Uterus (tissue), 2 donors: ENCODE results near the gene GRIK4.

ENCODE experiments used
- CTCF ChIP-seq, 4 experiments: fragments of 200-600 bp in 2 of 4; fragments of 450-650 bp in 2 of 4; sonication (generic) in 2 of 4; IDR thresholded peaks; one replicate each; pipeline ENCODE4 v1.5.1; 2016 to 2019; ENCODE audit warnings: antibody characterized with exemption in 4 of 4, mild to moderate bottlenecking in 2 of 4, moderate library complexity in 1 of 4
- POLR2A ChIP-seq, 2 donors: fragments of 450-650 bp; IDR thresholded peaks; one replicate each; pipeline ENCODE4 v1.6.1; 2016; ENCODE audit warnings: antibody characterized with exemption in 2 of 2, mild to moderate bottlenecking in 1 of 2, moderate library complexity in 1 of 2

- TF ChIP-seq CTCF (IDR thresholded peaks at IDR 0.05), result no peak
- no peak for TF ChIP-seq POLR2A (IDR thresholded peaks at IDR 0.05)
Measured at GRCh38 chr11:120744016-120744994, 232.8 kb downstream of the GRIK4 start.
